ENCODE data around the gene RIPPLY3. TPM values are rescaled to one million over a fixed set of nuclear protein-coding genes. Genes with fewer than 3 reads are reported as not detected.

The RIPPLY3 gene
- total and polyA plus RNA-seq, 2 experiments from 2014 or later: 2.5 to 2.8 TPM

DNA sequence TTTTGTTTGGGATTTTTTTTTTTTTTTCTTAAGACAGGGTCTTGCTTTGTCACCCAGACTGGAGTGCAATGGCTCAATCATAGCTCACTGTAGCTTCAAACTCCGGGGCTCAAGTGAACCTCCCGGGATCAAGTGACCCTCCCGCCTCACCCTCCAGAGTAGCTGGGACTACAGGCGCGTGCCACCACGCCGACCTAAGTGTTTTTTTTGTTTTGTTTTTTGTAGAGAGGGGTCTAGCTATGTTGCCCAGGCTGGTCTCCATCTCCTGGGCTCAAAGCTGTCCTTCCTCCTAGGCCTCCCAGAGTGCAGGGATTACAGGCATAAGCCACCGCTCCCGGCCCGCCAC lies 40.8 kb upstream of the RIPPLY3 start (continued):
- TF ChIP-seq, protein P1, sequence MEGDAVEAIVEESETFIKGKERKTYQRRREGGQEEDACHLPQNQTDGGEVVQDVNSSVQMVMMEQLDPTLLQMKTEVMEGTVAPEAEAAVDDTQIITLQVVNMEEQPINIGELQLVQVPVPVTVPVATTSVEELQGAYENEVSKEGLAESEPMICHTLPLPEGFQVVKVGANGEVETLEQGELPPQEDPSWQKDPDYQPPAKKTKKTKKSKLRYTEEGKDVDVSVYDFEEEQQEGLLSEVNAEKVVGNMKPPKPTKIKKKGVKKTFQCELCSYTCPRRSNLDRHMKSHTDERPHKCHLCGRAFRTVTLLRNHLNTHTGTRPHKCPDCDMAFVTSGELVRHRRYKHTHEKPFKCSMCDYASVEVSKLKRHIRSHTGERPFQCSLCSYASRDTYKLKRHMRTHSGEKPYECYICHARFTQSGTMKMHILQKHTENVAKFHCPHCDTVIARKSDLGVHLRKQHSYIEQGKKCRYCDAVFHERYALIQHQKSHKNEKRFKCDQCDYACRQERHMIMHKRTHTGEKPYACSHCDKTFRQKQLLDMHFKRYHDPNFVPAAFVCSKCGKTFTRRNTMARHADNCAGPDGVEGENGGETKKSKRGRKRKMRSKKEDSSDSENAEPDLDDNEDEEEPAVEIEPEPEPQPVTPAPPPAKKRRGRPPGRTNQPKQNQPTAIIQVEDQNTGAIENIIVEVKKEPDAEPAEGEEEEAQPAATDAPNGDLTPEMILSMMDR (conservative IDR thresholded peaks at IDR 0.05; ENCODE audit: low read depth in 2 of 2): no peak
- TF ChIP-seq EZH2phosphoT487 (IDR thresholded peaks at IDR 0.05; ENCODE audit: unreplicated experiment) (no peak), ZNF331 (CRISPR knock-in tag; IDR thresholded peaks at IDR 0.05; ENCODE audit: low read depth) (no peak), EZH2 (IDR thresholded peaks at IDR 0.05; ENCODE audit: low read depth, unreplicated experiment) (no peak), CREB1 (CRISPR knock-in tag; IDR thresholded peaks at IDR 0.05; ENCODE audit: low read depth) (no peak), POLR2AphosphoS5 (IDR thresholded peaks at IDR 0.05; ENCODE audit: low read depth) (no peak), NANOG (IDR thresholded peaks at IDR 0.05; ENCODE audit: borderline replicate concordance) (no peak), STAT1 (IDR thresholded peaks at IDR 0.05; ENCODE audit: unreplicated experiment) (no peak), ZNF114 (CRISPR knock-in tag; IDR thresholded peaks at IDR 0.05) (no peak)
- TF ChIP-seq, protein P2, sequence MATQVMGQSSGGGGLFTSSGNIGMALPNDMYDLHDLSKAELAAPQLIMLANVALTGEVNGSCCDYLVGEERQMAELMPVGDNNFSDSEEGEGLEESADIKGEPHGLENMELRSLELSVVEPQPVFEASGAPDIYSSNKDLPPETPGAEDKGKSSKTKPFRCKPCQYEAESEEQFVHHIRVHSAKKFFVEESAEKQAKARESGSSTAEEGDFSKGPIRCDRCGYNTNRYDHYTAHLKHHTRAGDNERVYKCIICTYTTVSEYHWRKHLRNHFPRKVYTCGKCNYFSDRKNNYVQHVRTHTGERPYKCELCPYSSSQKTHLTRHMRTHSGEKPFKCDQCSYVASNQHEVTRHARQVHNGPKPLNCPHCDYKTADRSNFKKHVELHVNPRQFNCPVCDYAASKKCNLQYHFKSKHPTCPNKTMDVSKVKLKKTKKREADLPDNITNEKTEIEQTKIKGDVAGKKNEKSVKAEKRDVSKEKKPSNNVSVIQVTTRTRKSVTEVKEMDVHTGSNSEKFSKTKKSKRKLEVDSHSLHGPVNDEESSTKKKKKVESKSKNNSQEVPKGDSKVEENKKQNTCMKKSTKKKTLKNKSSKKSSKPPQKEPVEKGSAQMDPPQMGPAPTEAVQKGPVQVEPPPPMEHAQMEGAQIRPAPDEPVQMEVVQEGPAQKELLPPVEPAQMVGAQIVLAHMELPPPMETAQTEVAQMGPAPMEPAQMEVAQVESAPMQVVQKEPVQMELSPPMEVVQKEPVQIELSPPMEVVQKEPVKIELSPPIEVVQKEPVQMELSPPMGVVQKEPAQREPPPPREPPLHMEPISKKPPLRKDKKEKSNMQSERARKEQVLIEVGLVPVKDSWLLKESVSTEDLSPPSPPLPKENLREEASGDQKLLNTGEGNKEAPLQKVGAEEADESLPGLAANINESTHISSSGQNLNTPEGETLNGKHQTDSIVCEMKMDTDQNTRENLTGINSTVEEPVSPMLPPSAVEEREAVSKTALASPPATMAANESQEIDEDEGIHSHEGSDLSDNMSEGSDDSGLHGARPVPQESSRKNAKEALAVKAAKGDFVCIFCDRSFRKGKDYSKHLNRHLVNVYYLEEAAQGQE (IDR thresholded peaks at IDR 0.05; ENCODE audit: unreplicated experiment): no peak

DNA sequence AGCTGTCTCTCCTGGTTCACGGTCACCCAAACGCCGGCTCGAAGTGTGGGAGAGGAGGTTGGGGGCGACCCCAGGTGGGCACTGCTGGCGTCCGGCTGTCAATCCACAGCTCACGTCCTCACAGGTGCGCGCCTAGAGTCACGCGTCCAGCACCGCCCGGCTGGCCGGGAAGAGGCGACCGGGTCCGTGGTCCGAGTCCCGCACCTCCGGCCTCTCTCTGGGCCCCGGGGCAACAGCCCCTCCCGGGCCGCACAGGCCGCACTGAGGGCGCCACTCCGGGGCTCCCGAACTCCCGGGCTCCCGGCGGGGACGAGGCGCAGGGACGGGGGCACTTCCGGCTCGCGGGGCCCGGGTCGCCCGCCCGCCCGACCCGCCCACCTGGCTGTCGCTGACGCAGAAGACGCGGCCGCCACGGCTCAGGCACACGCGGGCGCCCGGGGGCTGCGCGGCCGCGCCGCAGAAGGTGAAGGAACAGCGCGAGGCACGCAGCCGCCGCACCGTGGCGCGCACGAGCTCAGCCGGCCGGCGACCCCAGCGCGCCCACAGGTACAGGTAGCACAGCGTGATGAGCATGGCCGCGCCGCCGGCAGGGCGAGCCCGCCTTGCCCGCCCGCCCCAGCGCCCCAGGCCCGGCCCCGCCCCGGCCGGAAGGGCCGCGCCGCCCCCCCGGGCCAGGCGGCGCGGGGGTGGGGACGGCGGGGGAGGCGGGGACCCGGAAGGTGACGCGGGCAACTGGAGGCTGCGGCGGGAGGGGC lies 40.3 kb upstream of the RIPPLY3 start, which contains the start of gene HLCS:
HLCS (minus strand) TSS at position 604 of the 755 bp plus-strand sequence; CDS start at position 573, 31 bp downstream.
- DNase-seq (ENCODE audit: low spot score) (peak; percentile 78), ATAC-seq (peak; percentile 80)
- Histone ChIP-seq H3K27me3 (ENCODE audit: insufficient read depth) (no peaks in the 10 kb centered on the region), H3K9me2 (ENCODE audit: insufficient read depth) (no peaks in the 10 kb centered on the region), H3K4me2 (peak within 1 kb of the TSS; percentile 88), H2AFZ (peak within 1 kb of the TSS; percentile 85), H3K79me2 (replicated peaks; ENCODE audit: insufficient read depth) (no peaks in the 10 kb centered on the region), H3K27ac (ENCODE audit: low read depth) (no peak within 1 kb of the TSS), H3K4me3 (peak within 1 kb of the TSS; percentile 69), H4K20me1 (replicated peaks; ENCODE audit: insufficient read depth) (no peaks in the 10 kb centered on the region), H3K4me1 (ENCODE audit: insufficient read depth) (peaks cover 5% of the 10 kb centered on the region; the same call in 1 of the 2 replicates), H3F3A (replicated peaks; ENCODE audit: low read depth) (peaks cover 12% of the 10 kb centered on the region; the same call in 1 of the 2 replicates), H3K36me3 (ENCODE audit: insufficient read depth) (no peaks in the 10 kb centered on the region)
- no peaks in the 10 kb centered on the region for H3K36me3 Mint-ChIP-seq (ENCODE audit: low read depth)
- H3K4me3 Mint-ChIP-seq: peak within 1 kb of the TSS; percentile 78
- peaks cover 19% of the 10 kb centered on the region for H3K4me1 Mint-ChIP-seq
- peaks cover 8% of the 10 kb centered on the region for H3K27me3 Mint-ChIP-seq (ENCODE audit: insufficient read depth, low read depth, poor library complexity)
- 0 out of 2 replicates have a peak within 1 kb of the TSS, but pooled peaks have one; percentile 40 for H3K27ac Mint-ChIP-seq
- H3K9me3 Mint-ChIP-seq: no peaks in the 10 kb centered on the region
- TF ChIP-seq STAT1 (IDR thresholded peaks at IDR 0.05; ENCODE audit: unreplicated experiment) (no peak), NANOG (IDR thresholded peaks at IDR 0.05; ENCODE audit: borderline replicate concordance) (no peak), JUNB (IDR thresholded peaks at IDR 0.05; ENCODE audit: unreplicated experiment) (no peak), ZNF114 (CRISPR knock-in tag; IDR thresholded peaks at IDR 0.05) (no peak), POLR2AphosphoS5 (IDR thresholded peaks at IDR 0.05; ENCODE audit: low read depth) (peak; percentile 52; the same call in 1 of the 2 replicates), CREB1 (CRISPR knock-in tag; IDR thresholded peaks at IDR 0.05; ENCODE audit: low read depth) (no peak), ZNF331 (CRISPR knock-in tag; IDR thresholded peaks at IDR 0.05; ENCODE audit: low read depth) (no peak), EZH2 (IDR thresholded peaks at IDR 0.05; ENCODE audit: low read depth, unreplicated experiment) (no peak), EZH2phosphoT487 (IDR thresholded peaks at IDR 0.05; ENCODE audit: unreplicated experiment) (no peak)
- TF ChIP-seq, protein P2 (IDR thresholded peaks at IDR 0.05; ENCODE audit: unreplicated experiment): no peak

All from GM23338 (cell line).